Activated CD4-positive, alpha-beta T cell treated with anti-CD3 and anti-CD28 coated beads, Interleukin-2, amount 50 U/mL, for 48 hours (primary cell): ENCODE data around the gene CLIP4.

ENCODE experiments used
- DNase-seq, 2 experiments: peaks; one replicate each; pipeline ENCODE4 v3.0.0-alpha.2; 2020

Gene CLIP4

GRCh38 chr2:29143657-29144056 is 28.4 kb downstream of the CLIP4 start:
- no peak for DNase-seq

DNA sequence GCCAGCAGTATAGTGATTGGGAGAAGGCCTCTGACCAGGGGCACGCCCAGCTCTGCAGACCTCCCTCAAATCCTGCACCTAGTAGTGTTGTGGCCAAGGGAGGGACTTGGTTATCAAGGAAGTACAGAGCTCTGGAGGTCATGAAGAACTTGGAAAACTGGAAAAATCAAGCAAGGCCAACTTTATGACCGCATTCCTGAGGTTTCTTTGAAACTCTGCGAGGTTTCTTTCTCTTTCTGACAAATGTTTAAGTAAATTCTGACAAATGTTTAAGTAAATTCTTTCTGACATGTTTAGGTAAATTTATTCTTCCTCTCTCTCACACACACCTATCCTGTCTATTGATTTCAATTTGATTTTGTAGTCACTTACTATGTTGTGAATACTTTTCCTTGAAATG is 31.0 kb downstream of the CLIP4 start:
- DNase-seq: no peak

DNA sequence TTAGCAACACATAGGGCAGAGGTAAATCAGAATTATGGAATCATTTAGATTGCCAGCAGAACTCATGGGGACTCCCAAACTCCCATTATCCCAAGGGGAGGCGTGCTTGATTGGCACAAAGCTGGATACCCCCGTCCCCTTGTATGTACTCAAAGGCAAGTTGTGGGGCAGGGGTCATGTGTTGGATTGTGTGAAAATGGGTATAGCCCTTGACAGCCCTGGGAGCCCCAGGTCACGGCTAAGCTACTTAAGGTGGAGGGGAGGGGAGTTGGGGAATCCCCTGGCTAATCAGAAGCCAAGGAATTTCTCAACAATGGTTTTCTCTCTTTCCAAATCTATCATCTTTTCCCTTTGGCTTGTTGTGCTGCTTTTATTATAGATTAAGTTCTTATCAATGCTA is 32.7 kb downstream of the CLIP4 start:
- DNase-seq: no peak

DNA sequence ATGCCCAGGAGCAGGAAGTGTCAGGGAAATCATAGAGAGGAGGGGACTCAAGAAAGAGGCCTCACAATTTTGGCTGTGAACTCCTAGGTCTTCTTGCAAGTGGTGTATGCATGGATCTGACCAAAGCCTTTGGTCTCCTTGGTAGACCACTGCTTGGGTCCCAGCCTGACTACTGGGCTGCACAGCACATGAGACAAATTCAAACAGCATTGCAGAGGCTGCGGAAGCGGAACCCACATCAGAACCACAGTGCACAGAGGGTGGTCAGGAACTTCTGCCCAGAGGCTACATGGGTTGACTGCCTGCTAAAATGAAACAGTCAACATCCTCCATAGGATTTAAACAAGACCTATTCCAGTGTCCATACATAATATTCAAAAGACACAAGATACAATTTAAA is 39.4 kb downstream of the CLIP4 start:
- DNase-seq: no peak

- DNase-seq: no peak
These were observed 40.4 kb downstream of the CLIP4 start for GRCh38 chr2:29155578-29155977.

- DNase-seq: no peak
These were observed 41.9 kb downstream of the CLIP4 start for GRCh38 chr2:29157131-29157530.

- DNase-seq: no peak
These were observed 43.9 kb downstream of the CLIP4 start for GRCh38 chr2:29159125-29159524.

GRCh38 chr2:29160184-29160583 is 45.0 kb downstream of the CLIP4 start:
- no peak for DNase-seq

- DNase-seq: no peak
These were observed 47.2 kb downstream of the CLIP4 start for GRCh38 chr2:29162204-29162928.

DNA sequence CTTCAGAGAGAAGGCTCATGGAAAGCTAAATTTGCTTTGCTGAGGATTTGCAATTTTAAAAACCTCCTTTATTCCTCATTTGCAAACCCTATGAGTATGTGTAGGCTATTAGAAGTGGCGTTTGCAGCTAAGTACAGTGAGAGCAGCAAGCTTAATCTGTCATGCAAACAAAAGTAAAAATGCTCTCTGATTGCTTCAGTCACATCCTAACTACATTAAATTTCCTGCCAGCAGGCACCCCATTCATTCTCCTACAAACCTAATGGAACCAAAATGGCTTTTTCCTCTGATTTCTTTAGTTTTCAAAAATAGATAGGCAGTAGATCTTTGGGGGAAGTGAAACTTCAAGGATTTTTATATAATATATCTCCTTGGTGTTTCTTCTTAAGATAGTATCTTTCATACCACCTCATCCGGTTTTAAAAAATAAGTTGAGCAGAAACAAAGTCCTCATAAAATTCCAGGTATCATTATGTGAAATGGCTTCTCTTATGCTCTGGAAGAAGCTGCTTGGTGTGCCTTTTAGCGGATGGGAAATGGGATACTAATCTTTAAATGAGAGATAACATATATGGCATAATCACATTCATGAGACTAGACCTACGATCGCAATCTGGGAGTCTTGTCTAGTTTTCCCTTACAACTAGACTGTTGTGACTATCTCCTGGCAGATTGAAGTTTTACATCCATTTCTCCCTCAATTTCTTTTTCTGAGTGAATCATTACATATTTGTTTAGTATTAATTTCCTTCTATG is 49.1 kb downstream of the CLIP4 start:
- no peak for DNase-seq

DNA sequence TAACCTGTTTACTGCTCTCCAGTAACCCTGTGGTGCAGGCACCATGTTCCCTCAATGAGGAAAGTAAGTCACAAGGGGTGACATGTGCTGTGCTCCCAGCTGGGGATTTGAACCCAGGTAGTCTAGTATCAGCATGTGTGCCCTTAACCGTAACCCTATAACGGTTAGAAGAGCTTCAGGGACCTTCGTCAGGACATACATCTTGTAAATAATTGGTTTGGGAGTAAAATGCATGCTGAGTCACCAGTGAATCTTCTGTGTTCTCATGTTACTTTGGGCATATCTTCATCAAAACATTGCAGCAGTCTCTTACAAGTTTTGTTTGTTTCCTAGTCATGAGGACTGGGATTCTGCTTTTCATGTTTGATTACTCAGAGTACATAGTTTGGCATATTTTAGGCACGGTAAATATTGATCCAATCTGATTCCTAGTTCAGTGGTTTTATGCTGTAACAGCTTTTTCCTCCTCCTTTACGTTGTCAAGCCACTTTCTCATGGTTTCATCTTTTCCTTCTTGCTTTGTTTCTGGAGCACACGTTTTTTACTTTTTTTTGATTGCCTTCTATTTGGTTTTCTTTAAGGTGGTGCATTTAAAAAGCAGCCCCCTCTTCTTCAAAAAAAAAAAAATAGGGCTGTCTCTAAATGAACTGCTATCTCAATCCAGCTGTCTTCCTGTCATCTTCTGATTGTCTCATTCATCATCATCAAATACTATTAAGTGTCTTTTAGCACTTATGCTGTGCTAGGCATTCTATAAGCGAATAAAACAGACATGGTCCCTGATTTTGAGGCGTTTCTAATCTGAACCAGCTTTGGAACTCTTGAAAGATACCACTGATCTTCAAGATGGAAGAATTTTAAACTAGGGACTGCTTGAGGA is 50.4 kb downstream of the CLIP4 start:
- no peak for DNase-seq

DNA sequence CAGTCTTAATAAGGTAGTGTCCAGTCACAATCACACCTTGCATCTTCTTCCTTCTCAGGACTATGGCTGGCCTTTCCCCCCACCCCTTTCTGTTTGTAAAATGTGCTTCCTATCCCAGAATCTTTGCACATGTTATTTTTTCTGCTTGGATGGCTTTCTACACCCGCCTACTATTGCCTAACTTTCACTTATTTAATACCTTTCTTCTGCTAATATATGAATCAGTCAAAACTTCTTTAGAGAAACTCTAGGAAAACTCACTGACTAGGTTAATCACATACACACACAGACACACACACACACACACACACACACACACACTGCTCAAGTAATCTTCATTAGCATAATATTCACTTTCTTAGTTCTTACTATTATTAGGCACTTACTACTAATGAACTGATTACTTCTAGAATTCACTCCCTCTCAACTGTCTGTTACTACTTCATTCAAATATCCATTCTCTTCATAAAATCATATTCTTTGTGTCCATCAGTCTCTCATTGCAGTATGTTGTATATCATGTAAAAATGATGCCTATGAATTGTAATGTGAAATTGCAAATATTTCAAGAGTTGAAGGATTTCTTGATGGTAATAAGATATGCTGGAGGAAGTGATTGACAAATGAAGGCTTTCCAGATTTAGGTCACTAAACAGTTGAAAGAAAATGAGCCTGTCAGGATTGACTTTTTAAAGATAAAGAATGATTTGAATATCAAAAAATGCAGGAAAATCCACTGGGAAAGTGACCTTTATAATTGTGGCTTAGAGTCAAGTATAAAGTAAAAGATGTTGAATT is 51.2 kb downstream of the CLIP4 start:
- no peak for DNase-seq

DNA sequence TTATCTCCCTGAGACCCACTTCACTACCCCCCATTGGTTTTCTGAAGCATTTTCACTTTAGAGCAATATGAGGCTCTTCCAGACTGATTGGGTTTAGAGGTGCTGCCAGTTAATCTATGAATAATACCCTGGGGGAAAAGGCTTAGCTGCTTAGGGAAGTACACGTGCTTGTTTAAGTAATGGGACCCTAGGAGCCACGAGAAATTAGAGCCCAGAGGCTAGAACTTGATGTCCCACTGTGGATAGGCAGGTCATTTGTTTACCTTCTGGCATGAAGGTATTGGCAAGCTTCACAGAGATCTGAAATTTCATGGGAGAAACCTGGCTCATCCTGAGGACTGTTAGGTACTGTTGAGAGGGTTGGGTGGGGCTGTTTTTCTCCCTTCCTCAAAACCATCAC is 59.7 kb downstream of the CLIP4 start:
- no peak for DNase-seq

- DNase-seq: no peak
These were observed 60.1 kb downstream of the CLIP4 start for GRCh38 chr2:29175338-29175737.

DNA sequence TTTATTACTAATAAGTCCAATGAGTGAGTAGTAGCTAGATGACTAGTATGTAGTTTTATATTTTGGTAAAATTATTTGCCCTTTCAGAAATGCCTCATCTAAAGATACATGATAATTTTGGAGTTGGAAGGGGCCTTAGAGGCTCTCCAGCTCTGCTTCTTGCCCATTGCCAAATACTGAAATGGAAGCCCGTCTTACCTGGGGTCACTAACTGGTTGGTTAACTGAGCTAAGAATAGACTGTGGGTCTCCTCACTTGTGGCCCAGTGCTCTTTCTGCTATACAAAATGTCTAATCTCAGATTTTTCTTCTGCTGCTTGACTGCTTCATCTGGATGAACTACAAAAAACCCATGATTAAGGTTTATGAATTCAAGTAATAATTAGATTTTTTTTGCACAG is 67.1 kb downstream of the CLIP4 start:
- no peak for DNase-seq

- DNase-seq: no peak
These were observed 67.7 kb downstream of the CLIP4 start for GRCh38 chr2:29182920-29183319.

GRCh38 chr2:29184531-29184930 is 69.3 kb downstream of the CLIP4 start:
- no peak for DNase-seq

DNA sequence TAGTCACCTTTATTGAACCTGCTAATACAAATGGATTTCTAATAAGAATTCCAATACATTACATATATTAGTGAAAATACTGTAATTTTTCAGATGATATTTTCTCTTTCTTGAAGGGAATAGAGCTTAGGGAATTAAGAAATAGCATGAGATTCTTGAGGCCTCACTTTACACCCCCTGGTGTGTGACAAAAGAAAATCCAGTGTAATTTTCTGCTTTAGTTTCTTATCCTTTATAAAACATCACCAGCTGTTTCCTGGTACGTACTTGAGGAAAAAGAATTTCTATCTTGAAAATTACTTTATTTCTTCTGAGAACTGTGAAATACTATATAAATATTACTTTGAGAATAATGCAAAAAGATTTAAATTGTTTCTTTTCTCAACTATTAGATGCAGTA is 71.6 kb downstream of the CLIP4 start:
- DNase-seq: no peak

DNA sequence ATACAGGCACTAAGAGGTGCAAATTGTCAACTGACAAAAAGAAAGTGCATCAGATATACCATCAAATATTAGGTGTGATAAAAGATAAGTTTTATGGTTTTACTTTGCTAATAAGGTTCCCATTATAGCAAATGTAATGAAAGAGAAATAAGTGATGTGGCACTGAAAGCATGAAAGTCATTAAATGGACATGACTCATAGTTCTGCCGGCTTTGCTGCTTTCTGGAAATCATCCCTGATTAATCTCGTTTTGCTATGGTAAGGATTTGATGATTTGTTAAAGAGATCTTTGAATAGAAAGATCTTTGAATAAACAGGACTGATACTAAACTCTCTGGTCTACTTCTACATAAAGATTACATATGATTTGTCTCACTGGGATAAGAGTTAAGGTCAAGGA is 72.7 kb downstream of the CLIP4 start:
- no peak for DNase-seq

GRCh38 chr2:29189052-29189451 is 73.8 kb downstream of the CLIP4 start:
- DNase-seq: no peak

GRCh38 chr2:29191817-29192216 is 76.6 kb downstream of the CLIP4 start:
- no peak for DNase-seq

GRCh38 chr2:29192526-29192925 is 77.3 kb downstream of the CLIP4 start:
- no peak for DNase-seq

DNA sequence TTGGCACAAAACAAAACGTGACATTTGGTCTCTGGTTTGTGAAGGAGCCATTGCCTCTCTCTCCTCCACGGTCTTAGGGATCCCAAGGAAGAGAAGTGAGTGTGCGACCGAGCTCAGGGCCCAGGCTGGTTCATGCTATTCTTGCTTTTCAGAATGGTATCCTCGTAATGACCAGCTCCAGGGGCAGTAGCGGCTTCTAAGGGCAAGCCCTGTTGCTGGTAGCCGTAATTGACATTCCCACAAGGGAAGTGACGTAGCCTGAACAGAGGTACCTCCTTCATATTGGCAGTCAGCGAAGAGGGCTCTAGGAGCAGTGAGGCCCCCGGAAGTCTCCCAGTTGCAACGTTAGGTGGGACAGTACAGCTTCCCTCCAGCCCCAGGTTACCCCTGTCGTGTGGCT is 77.9 kb downstream of the CLIP4 start:
- no peak for DNase-seq
